SK-N-SH treated with all-trans-retinoic acid at 6 μM for 48 hours (cell line): ENCODE data around the gene CCDC107.

Source experiments
- ATAC-seq: fragments of 200-7000 bp; cut with Tn5 transposase; 3 replicates; pipeline ENCODE4 v1.9.1; 2020; ENCODE audit warnings: mild to moderate bottlenecking, moderate library complexity
- ARNTL ChIP-seq: fragments of 450-650 bp; formaldehyde crosslinking; IDR thresholded peaks from 2 replicates; pipeline ENCODE4 v1.5.0; 2020; ENCODE audit warnings: low read depth, mild to moderate bottlenecking, moderate library complexity, borderline replicate concordance
- BACH2 ChIP-seq: fragments of 250-450 bp; sonication (Bioruptor Pico); IDR thresholded peaks from 2 replicates; pipeline ENCODE4 v1.9.0; 2021; ENCODE audit warnings: mild to moderate bottlenecking, borderline replicate concordance
- CREB5 ChIP-seq: fragments of 250-450 bp; sonication (Bioruptor Pico); IDR thresholded peaks from 2 replicates; pipeline ENCODE4 v1.5.1; 2020; ENCODE audit warnings: low read depth, mild to moderate bottlenecking, moderate library complexity
- CSDC2 ChIP-seq: fragments of 250-450 bp; sonication (Bioruptor Pico); IDR thresholded peaks from 2 replicates; pipeline ENCODE4 v1.5.0; 2020; ENCODE audit warnings: mild to moderate bottlenecking, moderate library complexity
- CSRNP3 ChIP-seq: fragments of 250-450 bp; sonication (Bioruptor Pico); IDR thresholded peaks from 2 replicates; pipeline ENCODE4 v1.5.1; 2021; ENCODE audit warnings: mild to moderate bottlenecking, moderate library complexity
- ESRRG ChIP-seq: fragments of 250-450 bp; sonication (Bioruptor Pico); IDR thresholded peaks from 2 replicates; pipeline ENCODE4 v1.6.1; 2021; ENCODE audit warnings: mild to moderate bottlenecking
- GLIS3 ChIP-seq: fragments of 250-450 bp; sonication (Bioruptor Pico); IDR thresholded peaks from 2 replicates; pipeline ENCODE4 v1.5.0; 2020; ENCODE audit warnings: mild to moderate bottlenecking, moderate library complexity
- OSR1 ChIP-seq: fragments of 250-450 bp; sonication (Bioruptor Pico); IDR thresholded peaks from 2 replicates; pipeline ENCODE4 v1.8.0; 2022; ENCODE audit warnings: moderate library complexity, mild to moderate bottlenecking, inconsistent platforms
- PATZ1 ChIP-seq: fragments of 250-450 bp; sonication (Bioruptor Pico); IDR thresholded peaks from 2 replicates; pipeline ENCODE4 v1.8.0; 2020; ENCODE audit warnings: mild to moderate bottlenecking, moderate library complexity, borderline replicate concordance
- POU6F1 ChIP-seq: fragments of 250-450 bp; sonication (Bioruptor Pico); IDR thresholded peaks from 2 replicates; pipeline ENCODE4 v1.8.0; 2021; ENCODE audit warnings: low read depth, mild to moderate bottlenecking, moderate library complexity, borderline replicate concordance
- PPARA ChIP-seq: fragments of 250-450 bp; sonication (Bioruptor Pico); IDR thresholded peaks from 2 replicates; pipeline ENCODE4 v1.5.0; 2020; ENCODE audit warnings: mild to moderate bottlenecking, borderline replicate concordance
- RARB ChIP-seq: fragments of 250-450 bp; sonication (Bioruptor Pico); IDR thresholded peaks from 2 replicates; pipeline ENCODE4 v1.8.0; 2021; ENCODE audit warnings: mild to moderate bottlenecking, moderate library complexity
- SNAI2 ChIP-seq: fragments of 250-450 bp; sonication (Bioruptor Pico); IDR thresholded peaks from 2 replicates; pipeline ENCODE4 v1.5.0; 2020; ENCODE audit warnings: mild to moderate bottlenecking, moderate library complexity
- TCF4 ChIP-seq: fragments of 250-450 bp; sonication (Bioruptor Pico); IDR thresholded peaks from 2 replicates; pipeline ENCODE4 v1.8.0; 2021; ENCODE audit warnings: mild to moderate bottlenecking, moderate library complexity, borderline replicate concordance
- TOX ChIP-seq: fragments of 250-450 bp; sonication (Bioruptor Pico); IDR thresholded peaks from 2 replicates; pipeline ENCODE4 v1.8.0; 2021; ENCODE audit warnings: mild to moderate bottlenecking, moderate library complexity, borderline replicate concordance
- TSHZ2 ChIP-seq: fragments of 250-450 bp; sonication (Bioruptor Pico); IDR thresholded peaks from 2 replicates; pipeline ENCODE4 v1.5.0; 2020; ENCODE audit warnings: mild to moderate bottlenecking, moderate library complexity
- ZC3H10 ChIP-seq: fragments of 250-450 bp; sonication (Bioruptor Pico); IDR thresholded peaks from 2 replicates; pipeline ENCODE4 v1.5.1; 2021; ENCODE audit warnings: mild to moderate bottlenecking, moderate library complexity
- ZFP3 ChIP-seq: fragments of 250-450 bp; sonication (Bioruptor Pico); IDR thresholded peaks from 2 replicates; pipeline ENCODE4 v1.5.0; 2020; ENCODE audit warnings: mild to moderate bottlenecking, moderate library complexity
- ZFP30 ChIP-seq: fragments of 450-650 bp; formaldehyde crosslinking; IDR thresholded peaks from 2 replicates; pipeline ENCODE4 v1.5.0; 2022; ENCODE audit warnings: mild to moderate bottlenecking, moderate library complexity
- ZNF565 ChIP-seq: fragments of 450-650 bp; formaldehyde crosslinking; conservative IDR thresholded peaks from 2 replicates; pipeline ENCODE4 v1.5.0; 2020; ENCODE audit warnings: low read depth, mild to moderate bottlenecking, moderate library complexity
- ZNF70 ChIP-seq: fragments of 450-650 bp; formaldehyde crosslinking; IDR thresholded peaks from 2 replicates; pipeline ENCODE4 v1.5.0; 2020; ENCODE audit warnings: mild to moderate bottlenecking, moderate library complexity
- ZNF8 ChIP-seq: fragments of 450-650 bp; formaldehyde crosslinking; IDR thresholded peaks from 2 replicates; pipeline ENCODE4 v1.5.0; 2020; ENCODE audit warnings: mild to moderate bottlenecking, moderate library complexity

CCDC107 gene

GRCh38 chr9:35628389-35628991 is 29.6 kb upstream of the CCDC107 start:
- TF ChIP-seq ZNF565 (CRISPR knock-in tag) (no peak), ESRRG (CRISPR knock-in tag) (no peak), ZNF8 (no peak), BACH2 (CRISPR knock-in tag) (no peak), CREB5 (no peak), POU6F1 (no peak)
- no peak for ATAC-seq

GRCh38 chr9:35629597-35629996 is 28.5 kb upstream of the CCDC107 start:
- ATAC-seq: no peak
- TF ChIP-seq BACH2 (CRISPR knock-in tag) (no peak), ARNTL (CRISPR knock-in tag) (no peak), ZNF565 (CRISPR knock-in tag) (no peak), ZFP30 (no peak), ZC3H10 (CRISPR knock-in tag) (no peak), OSR1 (CRISPR knock-in tag) (no peak), TSHZ2 (no peak), RARB (CRISPR knock-in tag) (no peak), ZNF8 (no peak), ZFP3 (CRISPR knock-in tag) (no peak), GLIS3 (no peak), TOX (CRISPR knock-in tag) (no peak)

- TF ChIP-seq ZNF8: no peak
- TF ChIP-seq ZNF70: no peak
- TF ChIP-seq BACH2 (CRISPR knock-in tag): no peak
- TF ChIP-seq TCF4 (CRISPR knock-in tag): no peak
- no peak for TF ChIP-seq CSRNP3 (CRISPR knock-in tag)
- TF ChIP-seq ARNTL (CRISPR knock-in tag): no peak
- TF ChIP-seq GLIS3: no peak
- no peak for TF ChIP-seq PATZ1 (CRISPR knock-in tag)
- TF ChIP-seq TSHZ2: no peak
- TF ChIP-seq CSDC2 (CRISPR knock-in tag): no peak
- no peak for TF ChIP-seq OSR1 (CRISPR knock-in tag)
- no peak for TF ChIP-seq CREB5
- TF ChIP-seq PPARA (CRISPR knock-in tag): no peak
- TF ChIP-seq SNAI2 (CRISPR knock-in tag): no peak
- no peak for TF ChIP-seq ZFP3 (CRISPR knock-in tag)
- no peak for TF ChIP-seq ZFP30
- TF ChIP-seq TOX (CRISPR knock-in tag): no peak
- ATAC-seq: no peak
Observed at GRCh38 chr9:35635730-35636129, 22.4 kb upstream of the CCDC107 start.
